GM12874 (cell line): ENCODE measurements around the gene MYO9A.

Experiments used
- TF ChIP-seq, protein P1 (sequence below): IDR thresholded peaks from 2 replicates; pipeline ENCODE4 v1.5.1; 2011; ENCODE audit warnings: low read depth, mild to moderate bottlenecking, control low read depth, low read length, moderate library complexity; ENCODE audit not compliant: insufficient read depth

The MYO9A gene

DNA sequence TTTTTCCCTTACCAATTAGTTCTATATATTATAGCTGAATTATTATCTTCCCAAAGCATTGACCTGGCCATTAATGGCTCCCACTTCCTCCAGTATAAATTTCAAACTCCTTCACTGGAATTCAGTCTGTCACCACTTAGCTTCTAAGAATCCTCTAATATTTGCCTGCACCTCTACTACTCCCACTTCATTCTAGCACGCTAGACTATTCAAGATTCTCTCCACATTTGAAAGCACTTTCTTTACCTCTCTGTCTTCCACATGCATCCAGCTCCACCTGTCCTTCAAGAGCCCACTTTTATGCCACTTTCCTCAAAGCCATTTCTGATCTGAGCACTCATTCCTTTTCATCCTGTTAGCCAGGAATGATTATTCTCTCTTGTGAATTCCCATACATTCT, 15.3 kb upstream of the MYO9A start:
- TF ChIP-seq, protein P1, sequence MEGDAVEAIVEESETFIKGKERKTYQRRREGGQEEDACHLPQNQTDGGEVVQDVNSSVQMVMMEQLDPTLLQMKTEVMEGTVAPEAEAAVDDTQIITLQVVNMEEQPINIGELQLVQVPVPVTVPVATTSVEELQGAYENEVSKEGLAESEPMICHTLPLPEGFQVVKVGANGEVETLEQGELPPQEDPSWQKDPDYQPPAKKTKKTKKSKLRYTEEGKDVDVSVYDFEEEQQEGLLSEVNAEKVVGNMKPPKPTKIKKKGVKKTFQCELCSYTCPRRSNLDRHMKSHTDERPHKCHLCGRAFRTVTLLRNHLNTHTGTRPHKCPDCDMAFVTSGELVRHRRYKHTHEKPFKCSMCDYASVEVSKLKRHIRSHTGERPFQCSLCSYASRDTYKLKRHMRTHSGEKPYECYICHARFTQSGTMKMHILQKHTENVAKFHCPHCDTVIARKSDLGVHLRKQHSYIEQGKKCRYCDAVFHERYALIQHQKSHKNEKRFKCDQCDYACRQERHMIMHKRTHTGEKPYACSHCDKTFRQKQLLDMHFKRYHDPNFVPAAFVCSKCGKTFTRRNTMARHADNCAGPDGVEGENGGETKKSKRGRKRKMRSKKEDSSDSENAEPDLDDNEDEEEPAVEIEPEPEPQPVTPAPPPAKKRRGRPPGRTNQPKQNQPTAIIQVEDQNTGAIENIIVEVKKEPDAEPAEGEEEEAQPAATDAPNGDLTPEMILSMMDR, result no peak

DNA sequence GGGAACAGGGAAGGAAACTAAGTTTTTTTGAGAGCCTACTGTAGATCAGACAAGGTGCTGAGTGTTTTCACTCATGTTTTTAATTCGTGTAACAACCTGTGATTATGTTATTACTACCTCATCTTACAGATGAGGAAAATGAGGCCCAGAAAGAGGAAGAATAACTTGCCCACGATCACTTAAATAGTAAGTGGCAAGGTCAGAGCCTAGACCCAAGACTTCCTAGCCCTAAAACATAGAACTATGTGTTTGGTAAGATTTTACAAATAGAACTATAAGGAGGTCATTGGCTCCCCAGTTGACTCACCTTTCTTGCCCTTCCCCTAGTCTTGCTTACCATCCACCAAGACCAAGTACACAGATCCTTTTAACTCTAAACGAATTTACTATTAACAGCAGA, 14.0 kb upstream of the MYO9A start:
- TF ChIP-seq, protein P1, result no peak

DNA sequence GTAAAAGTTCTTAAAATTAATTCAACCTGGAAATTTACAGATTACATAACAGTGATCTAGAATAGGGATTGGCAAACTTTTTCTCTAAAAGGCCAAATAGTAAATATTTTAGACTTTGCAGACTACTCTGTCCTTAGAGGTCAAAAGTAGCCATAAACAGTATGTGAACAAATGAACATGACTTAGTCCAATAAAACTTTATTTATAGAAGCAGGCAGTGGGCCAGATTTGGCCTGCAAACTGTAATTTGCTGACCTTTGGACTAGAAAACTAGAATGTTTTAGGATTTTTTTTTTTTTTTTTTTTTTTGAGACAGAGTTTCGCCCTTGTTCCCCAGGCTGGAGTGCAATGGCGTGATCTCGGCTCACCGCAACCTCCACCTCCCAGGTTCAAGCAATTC, 12.3 kb upstream of the MYO9A start:
- TF ChIP-seq, protein P1, result no peak

DNA sequence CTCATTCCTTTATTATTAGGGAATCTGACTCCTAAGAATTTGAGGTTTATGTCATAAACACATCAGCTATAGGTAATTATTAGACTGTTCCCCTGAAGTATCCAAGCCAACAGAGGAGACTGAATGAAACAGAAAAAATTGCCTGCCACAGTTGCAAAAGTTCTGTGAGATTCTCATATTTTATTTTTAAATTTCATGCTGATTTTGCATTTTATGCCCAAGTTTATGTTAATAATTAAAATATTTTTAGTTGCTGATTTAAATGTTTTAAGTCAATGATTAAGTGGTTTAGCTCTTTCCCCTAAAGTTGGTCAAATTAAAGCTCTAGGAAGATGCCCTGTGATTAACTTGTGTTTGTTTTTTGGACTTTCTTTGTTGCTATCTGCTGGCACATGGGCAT, 10.4 kb upstream of the MYO9A start:
- TF ChIP-seq, protein P1, result no peak

DNA sequence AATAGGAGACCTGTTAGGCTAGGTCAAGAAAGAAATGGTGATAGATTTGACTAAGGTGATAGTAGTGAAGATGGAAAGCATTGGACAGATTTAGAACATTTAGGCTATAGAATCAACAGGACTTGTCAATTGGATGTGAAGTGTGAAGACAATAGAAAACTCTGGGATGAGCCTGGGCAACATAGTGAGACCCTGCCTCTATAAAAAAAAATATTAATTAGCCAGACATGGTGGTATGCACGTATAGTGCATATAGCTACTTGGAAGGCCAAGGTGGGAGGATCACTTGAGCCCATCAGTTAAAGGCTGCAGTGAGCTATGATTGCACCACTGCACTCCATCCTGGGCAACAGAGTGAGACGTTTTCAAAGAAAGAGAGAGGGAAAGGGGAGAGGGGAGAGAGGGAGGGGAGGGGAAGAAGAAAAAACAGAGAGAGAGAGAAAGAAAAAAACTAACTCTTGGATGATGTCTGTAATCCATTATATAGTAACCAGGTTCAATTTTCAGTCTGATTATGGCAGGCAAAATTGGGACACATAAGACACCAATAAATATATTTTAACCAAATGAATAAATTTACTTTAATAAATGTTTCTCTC, 9.9 kb upstream of the MYO9A start:
- TF ChIP-seq, protein P1, result no peak

DNA sequence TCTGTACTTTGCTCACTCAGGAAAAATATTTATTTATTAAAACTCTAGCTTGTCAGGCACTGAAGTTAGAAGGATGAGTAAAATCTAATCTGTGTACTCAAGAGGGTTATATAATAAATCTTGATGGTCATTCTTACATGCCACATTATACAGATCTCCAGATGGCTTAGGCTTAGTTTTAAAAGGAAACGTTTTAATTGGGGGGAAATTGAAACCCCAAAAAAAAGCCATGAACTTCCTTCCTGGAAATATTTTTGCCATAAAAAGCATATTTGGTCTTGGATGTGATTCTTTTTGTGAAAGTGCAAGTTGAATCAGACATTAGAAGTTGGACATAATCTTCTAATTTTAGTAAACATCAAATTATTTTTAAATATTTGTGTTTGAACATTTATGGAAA, 6.3 kb upstream of the MYO9A start:
- TF ChIP-seq, protein P1, result no peak

DNA sequence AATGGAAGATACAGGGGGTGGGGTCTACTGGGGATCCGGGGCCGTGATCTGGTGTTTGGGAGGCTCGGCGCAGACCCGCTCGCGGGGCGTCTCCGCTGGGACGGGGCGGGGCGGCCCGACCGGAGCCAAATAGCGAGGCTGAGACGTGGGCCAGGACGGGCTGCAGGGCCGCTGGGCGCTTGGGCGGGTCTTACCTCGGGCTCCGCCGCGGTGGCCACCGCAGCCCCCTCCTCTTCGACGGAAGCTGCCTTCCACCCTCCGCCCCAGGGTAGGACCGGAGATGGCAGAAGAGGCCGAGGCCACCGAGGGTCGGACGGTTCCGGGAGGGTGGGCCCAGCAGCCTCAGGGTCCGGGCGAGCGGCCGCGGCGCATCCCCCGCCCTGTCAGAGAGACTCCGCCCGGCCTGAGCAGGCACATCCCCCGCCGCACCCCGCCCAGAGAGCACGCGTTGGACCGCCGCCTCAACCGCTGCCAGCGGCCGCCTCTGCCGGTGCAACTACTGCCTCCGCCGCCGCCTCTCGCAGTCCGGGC, 399 bp downstream of the MYO9A start:
- TF ChIP-seq, protein P1, result no peak
